NCI-H524 (cell line): Measurements from ENCODE around the gene RAP1GAP2.

Experiments
- DNase-seq, 2 experiments: peaks; one replicate each; lab custom pipeline; 2025; lab: John Stamatoyannopoulos, UW

The RAP1GAP2 gene

DNA sequence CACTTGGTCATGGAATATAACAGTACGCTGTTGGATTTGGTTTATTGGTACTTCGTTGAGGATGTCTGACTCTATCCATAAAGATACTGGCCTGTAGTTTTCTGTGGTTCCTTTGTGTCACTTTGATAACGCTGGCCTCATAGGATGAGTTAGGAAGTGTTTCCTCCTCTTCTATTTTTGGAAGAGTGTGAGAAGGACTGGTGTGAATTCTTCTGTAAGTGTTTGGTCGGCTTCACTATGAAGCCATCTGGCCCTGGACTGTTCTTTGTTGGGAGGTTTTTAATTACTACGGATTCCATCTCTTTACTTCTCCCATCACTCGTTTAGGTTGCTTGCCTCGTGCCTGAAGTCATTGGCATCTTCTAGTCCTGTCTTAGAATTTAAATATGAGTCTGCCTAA lies 149.9 kb downstream of the RAP1GAP2 start:
- no peak for DNase-seq

DNA sequence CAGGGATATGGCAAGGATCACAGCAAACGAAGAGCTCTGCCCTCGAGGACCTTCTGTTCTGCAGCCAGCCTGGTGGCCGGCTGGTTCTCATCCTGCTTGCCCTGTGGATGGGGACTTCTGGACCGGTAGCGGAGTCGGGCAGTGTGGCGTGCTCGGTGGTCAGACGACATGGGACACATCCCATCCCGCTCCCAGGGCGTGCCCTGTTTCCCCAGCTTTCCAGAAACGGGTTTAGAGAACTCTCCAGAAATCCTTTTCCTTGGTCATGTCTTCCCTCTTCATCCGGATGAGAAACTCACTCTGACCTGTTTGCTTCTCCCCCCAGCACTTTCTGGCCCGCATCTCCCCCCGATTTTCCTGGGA lies 151.3 kb downstream of the RAP1GAP2 start:
- DNase-seq = no peak

DNA sequence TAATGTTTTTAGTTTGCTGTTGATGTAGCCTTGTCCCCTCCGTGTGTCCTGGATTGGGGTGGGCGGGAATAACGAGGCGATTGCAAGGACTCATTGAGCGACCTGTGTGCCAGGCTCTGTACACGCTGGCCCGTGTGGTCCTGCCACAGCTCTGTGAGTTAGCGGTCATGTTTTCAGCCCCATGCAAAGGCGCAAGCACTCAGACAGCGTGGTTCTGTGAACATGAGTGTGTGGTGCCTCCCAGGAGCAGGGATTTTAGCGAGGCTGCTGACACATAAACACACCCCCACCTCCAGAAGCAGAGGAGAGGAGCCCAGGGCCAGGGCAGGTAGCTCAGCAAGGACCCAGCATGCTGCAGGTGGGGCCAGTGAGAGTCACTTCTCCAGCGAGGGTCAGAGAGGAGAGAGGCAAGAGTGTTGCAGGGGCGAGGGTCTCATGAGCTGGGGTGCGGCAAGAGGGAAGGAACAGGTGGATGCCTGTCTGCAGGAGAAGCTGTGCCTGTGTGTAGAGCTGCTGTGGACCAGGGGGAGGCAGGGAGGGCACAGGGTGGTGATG lies 151.8 kb downstream of the RAP1GAP2 start:
- DNase-seq = no peak

DNA sequence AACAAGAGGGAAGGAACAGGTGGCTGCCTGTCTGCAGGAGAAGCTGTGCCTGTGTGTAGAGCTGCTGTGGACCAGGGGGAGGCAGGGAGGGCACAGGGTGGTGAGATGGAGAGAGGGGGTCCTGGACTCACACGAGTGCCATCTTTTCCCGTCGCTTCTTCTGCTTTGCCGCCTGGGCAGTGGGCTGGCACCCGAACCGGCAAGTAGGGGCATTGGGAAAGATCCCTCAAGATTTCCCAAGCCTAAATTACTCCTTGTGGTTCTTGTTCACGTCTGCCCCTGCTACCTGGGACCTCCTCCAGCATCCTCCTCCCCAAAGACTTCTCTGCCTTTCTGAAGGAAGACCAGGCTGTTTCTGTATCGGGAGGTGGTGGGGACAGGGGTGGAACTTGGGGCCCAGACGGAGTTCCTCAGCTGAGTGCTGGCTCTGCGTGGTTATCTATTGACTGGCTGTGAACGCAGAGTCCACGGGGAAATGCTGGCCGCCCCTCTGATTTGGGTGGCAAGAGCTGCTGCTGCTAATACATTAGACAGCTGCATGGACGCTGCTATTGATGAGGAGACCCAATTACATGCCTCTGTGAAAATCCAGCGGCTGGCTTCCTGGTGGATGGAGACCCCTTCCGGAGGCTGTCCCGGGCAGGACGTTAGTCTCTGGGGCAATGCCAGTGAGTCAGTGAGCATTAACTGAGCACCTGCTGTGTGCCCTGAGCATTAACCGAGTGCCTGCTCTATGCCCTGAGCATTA lies 152.7 kb downstream of the RAP1GAP2 start:
- no peak for DNase-seq

DNA sequence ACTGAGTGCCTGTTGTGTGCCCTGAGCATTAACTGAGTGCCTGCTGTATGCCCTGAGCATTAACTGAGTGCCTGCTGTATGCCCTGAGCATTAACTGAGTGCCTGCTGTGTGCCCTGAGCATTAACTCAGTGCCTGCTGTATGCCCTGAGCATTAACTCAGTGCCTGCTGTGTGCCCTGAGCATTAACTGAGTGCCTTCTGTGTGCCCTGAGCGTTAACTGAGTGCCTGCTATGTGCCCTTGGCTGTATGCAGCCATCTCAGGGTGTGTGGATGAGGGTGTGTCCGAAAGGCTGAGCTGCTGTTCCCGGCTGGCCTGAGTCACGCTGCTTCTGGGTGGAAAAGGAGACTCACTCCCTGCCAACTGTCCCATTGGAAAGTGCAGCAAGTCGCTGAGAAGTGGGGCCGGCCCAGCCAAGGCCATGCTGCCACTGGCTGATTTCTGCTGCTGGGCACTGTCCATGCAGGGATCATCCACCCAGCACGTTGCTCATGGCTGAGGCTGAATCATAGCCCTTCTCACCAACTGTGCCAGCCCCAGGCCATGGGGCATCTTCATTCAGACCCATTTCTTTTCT lies 153.3 kb downstream of the RAP1GAP2 start:
- DNase-seq = no peak

DNA sequence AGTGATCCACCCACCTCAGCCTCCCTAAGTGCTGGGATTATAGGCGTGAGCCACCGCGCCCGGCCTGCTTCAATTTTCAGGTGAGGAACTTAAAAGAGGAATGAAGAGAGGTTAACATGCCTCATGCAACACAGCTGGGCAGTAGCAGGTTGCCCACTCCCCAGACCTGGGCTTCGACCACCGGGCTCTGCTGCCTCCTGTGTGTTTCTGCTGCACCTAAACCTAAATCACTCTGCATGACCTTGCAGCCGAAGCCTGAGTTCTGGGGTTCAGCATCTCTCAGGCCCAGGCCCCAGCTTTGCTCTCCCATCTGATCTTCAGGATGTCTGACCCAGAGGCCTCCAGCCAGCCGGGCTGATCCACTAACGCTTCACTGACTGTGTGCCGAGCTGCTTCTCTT lies 154.6 kb downstream of the RAP1GAP2 start:
- no peak for DNase-seq

DNA sequence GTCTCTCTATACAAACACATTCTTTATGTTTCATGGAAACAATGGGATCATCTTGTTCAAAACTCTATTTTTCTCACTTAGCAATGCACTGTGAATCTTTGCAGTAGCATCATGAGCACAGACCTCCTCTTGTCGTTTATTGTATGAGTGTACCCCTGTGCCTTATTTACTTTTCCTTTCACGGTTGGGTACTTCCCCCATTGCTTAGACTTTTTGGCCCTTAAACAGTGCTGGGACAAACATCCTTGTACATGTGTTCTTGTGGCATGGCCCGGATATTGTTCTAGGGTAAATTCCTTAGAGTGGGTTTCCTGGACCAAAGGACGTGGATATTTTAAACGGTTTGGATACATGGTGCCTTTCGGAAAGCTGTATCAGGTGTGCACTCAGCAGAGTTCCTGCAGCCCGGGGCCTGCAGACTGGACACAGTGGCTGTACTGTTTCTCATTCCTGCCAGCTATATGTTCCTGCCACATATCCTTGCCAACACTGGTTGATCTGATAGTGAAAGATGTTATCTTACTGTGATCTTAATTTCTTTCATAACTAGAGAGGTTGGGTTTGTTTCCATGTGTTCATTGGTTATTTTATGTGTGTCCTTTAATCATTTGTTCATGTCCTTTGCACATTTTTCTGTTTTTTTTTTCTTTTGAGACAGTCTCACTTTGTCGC lies 156.1 kb downstream of the RAP1GAP2 start:
- DNase-seq = no peak

DNA sequence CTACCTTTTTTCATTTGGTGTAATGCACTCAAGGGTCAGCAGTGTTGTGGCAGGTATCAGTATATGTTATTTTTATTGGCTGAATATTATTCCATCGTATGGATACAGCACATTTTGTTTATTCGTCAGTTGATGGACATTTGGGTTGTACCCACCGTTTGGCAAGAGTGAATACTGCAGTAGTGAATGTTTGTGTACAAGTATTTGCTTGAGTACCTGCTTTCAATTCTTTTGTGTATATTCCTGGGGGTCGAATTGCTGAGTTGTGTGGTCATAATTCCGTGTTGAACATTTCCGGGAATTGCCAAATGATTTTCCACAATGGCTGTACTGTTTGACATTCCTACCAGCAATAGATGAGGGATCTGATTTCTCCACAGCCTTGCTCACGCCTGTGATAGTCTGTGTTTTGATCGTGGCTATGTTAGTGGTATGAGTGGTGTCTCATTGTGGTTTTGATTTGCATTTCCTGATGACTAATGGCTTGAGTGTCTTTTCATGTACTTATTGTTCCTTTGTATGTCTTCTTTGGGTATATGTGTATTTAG lies 158.7 kb downstream of the RAP1GAP2 start:
- DNase-seq = no peak

DNA sequence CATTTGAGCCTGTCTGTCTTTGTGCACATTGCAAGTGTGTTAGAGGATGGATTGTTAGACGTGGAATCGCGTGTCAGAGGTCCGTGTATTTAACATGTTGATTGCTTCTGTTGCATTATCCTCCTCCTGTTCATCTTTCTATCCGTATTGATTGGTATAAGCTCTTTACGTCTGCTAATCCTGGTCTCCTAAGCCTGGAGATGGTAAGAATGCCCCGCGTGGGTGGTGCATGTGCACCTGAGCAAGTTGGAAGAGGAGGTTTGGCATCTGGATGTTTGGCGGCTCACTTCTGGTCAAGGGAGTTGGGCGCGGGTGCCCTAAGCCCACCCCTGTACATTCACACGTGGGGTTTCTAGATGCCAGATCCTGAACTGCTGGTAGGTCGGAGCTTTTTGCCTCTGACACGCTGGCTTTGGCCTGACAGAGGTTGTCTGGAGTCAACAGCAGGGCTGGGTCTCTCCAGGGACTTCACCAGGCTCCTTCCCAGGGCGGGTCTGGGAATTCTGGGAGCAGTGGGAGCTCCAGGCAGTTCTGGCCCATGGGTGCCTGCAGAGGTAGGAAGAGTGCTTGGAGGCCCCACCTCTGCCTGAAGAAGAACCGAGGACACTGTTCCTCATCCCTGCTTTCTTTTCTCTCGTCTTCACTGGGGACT lies 159.8 kb downstream of the RAP1GAP2 start:
- DNase-seq = peak; percentile 52 to 69

DNA sequence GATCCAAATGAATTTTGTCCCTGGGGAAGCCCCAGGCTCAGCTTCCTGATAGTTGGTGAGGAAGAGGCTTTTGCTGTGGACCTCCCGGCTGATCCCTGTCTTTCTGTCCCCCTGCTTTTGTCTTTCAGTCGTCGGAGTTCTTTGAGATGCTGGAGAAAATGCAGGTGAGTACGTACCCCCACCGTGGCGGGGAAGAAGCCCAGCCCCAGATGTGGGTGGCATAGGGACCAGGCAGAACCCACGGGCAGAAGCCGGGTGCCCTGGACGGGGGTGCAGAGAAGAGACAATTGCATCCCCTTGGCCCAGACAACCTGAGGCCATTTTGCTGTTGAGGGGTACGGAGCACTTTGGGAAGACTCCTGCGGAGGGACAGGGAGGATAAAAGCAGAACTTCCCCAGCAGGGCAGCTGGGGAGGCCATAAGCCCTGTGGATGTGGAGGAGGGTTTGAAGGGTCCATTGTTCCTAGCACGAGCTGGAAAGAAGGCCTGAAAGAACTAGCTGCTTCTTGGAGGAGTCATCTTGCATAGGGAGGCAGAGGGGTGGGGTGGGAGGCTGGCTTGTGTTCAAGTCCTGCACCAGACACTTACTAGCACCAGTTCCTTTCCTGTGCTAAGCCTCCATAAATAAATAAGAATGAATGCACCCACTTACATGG lies 161.5 kb downstream of the RAP1GAP2 start:
- DNase-seq = no peak

DNA sequence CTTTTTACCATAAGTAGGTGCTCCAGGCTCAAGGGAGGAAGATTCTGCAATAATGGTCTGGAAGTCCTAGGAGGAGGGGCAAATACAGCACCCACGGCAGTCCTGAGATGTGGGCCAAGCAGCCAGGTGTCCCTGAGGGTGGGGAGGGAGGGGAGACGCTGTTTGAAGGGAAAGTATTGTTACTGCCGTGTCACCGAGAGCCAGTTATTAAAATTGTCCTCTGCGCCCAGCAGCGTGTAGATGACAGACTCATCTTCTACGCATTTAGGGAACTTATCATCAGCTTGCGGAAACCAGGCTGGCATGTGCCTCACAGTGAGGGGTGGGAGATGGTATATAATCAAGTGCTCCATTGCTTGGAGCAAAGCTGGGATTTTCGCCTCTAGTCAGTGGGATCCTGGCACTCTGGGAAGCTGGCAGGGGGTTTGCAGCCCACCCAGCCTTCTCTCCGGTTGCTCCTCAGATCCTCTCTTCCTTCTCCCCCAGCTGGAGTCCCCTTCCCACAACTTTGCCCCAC lies 162.5 kb downstream of the RAP1GAP2 start:
- no peak for DNase-seq

DNA sequence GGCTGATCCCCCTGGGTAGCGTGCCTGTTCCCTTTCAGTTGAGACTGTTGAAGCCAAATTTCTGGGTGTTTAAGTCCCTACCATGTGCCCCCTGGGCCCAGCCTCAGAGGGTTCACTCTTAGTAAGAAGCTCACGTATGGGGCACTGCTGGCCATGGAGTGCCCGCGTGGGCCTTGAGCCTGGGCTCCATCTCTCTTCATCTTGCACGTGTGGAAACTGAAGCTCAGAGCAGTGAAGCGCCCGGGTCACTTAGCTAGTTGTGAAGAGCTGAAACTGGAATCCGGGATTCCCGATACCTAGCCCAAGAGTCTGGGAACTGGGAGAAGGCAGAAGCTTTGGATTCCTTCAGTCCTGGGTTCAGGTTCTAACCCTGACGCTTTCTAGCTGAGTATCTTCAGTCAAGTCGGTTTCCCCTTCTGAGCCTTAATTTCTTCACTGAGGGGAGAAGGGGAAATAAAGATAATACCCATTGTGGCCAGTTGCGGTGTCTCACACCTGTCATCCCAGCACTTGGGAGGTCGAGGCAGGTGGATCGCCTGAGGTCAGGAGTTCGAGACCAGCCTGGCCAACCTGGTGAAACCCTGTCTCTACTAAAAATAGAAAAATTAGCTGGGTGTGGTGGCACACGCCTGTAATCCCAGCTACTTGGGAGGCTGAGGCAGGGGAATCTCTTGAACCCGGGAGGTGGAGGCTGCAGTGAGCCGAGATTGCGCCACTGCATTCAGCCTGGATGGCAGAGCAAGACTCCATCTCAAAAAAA lies 163.3 kb downstream of the RAP1GAP2 start:
- no peak for DNase-seq

DNA sequence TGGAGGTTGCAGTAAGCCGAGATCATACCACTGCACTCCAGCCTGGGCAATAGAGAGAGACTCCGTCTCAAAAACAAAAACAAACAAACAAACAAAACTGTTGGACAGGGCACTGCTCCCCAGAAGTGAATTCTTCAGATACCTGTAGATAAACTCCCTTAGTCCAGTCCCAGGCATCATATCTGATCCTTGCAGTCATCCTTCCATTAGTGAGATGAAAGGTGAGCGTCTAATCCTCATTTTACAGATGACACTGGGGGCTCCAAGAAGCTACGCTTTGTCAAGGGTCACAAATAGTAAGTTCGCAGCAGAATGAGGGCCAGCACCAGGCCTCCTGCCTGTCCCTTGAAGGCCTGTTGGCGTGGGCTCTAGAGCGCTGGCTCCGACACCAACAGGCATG lies 165.2 kb downstream of the RAP1GAP2 start:
- no peak for DNase-seq

DNA sequence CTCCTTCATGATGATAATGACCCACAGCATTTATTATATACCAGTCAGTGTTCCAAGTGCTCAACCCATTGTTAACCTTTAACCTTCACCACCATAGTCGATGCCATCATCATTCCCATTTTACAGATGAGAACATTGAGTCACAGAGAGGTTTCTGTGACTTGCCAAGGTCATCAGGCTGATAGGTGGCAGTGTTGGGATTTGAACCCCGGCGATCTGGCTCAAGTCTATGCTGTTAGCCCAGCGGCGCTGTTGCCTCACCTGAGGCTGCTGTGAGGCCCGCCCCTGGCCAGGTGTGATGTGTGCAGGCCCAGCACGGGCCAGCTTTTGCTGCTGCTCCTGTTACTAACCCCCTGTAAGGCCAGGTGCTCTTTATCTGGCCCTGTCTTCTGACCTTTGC lies 166.0 kb downstream of the RAP1GAP2 start:
- DNase-seq = no peak

DNA sequence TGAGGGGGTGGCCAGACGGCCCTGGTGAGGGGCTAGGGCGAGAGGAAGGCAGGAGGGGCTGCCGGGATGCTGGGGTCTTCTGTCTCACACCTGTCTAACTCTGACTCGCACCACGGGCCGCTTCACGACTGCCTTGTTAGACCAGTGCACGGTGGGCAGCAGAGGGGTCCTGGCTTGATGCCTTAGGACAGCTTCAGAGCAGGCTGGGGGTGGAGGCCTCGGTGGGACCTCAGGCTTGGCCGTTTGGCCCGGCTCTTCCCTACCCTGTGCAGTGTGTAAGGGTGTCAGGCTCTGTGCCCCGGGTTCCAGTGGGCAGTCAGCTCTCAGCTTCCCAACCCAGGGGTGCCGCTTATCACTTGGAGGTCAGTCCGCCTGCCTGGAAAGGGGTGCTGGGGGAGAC lies 166.5 kb downstream of the RAP1GAP2 start:
- DNase-seq = no peak

DNA sequence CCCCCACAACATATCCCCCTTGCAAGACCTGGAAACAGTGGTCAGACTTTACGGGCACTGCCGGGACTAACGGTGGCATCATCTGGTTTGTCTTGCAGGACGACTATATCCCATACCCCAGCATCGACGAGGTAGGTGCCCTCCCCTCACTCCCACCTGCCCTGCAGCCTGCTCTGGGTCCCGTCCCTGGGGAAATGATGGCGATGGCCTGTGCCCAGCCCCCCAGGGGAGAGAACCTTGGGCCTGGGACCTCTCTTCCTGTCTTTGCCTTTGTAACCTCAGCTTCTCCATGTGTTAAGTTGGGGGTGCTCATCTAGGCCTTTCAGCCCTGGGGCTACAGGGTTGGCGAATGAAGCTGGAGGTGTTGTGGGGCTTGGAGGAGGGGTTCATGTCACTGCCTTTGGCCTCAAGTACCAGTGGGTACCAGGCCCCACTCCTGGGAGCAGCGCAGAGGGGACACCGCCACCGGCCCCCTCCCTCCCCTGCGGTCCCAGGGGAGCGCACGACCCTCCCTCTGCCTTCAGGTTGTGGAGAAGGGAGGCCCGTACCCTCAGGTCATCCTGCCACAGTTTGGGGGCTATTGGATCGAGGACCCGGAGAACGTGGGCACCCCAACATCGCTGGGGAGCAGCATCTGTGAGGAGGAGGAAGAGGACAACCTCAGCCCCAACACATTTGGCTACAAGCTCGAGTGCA lies 167.2 kb downstream of the RAP1GAP2 start:
- DNase-seq = no peak

DNA sequence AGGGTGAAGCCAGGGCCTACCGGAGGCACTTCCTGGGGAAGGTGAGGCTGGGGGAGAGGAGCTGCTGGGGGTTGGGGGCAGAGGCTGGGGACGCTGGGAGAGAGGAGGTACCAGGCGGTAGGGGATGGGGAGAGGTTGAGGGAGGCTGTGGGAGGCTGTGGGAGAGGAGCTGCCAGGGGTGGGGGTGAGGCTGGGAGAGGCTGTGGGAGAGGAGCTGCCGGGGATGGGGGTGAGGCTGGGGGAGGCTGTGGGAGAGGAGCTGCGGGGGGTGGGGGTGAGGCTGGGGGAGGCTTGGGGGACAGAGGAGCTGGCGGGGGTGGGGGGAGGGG lies 167.8 kb downstream of the RAP1GAP2 start:
- DNase-seq = no peak

DNA sequence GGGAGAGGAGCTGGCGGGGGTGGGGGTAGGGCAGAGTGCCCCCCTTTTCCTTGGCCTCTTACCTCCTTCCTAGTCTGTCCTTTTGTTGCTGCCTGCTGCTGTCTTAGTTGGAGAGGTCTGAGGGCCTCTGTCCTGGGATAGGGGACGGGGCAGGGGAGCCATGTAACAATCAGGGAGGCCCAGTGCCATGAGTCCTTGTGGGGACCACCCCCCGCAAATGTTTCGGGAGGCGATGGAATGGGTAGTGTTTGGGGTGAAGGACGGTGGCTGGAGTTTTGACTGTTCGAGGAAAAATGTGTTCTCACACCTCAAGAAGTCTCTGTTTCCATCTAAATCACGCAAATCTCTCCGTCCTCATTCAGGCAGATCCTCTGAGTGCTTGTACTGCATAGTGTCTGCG lies 168.1 kb downstream of the RAP1GAP2 start:
- no peak for DNase-seq

DNA sequence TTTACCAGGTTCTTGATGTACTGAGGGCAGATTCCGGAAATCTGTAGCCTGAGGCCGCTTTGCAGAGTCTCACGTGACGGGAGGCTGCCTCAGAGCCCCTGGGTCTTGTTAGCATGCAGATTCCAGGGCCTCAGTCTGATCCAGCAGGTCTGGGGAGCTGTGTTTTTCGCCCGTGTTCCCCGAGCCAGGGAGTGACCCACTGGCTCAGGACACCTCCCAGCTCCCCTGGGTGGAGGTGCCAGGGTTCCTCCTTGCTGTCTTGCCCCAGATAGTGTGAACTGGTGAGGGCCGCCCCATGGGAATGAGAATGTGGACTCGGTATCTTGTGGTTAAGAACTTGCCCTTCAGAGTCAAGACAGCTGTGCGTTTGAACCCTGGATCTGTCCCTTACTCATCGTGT lies 168.6 kb downstream of the RAP1GAP2 start:
- no peak for DNase-seq
